ENCODE measurements around the gene POLN.

DNA sequence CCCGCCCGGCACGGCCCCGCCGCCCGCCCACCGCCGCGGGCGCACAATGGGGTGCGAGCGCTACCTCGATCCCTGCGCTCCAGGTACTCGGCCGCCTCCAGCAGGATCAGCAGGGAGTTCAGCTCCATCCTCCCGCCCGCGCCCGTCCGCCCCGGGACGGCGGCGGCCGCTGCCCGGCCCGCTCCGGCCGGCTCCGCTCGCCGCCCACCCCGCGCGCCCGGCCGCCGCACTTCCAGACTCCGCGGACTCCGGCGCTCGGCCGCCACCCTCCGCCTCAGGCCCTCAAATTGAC is 19.9 kb upstream of the POLN start, which contains the start of gene MXD4:
- TF ChIP-seq, protein P1, sequence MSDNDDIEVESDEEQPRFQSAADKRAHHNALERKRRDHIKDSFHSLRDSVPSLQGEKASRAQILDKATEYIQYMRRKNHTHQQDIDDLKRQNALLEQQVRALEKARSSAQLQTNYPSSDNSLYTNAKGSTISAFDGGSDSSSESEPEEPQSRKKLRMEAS (IDR thresholded peaks at IDR 0.05; ENCODE audit: low read depth, low read length) = no peak
- TF ChIP-seq CTCF (IDR thresholded peaks at IDR 0.05; ENCODE audit: low read depth, low read length) (no peak), POLR2A (IDR thresholded peaks at IDR 0.05; ENCODE audit: extremely low read depth, insufficient read length) (no peak), MYC (IDR thresholded peaks at IDR 0.05; ENCODE audit: low read depth, low read length) (no peak)
